SU-DHL-6 (cell line): Measurements from ENCODE around the gene CRTC3.

ENCODE experiments used
- H2AFZ ChIP-seq: fragments of 200-600 bp; sonication (generic); 2 replicates; pipeline ENCODE4 v1.6.1; 2014; ENCODE audit warnings: low read depth, mild to moderate bottlenecking, moderate library complexity, mixed read lengths, antibody characterized with exemption, low read length; ENCODE audit not compliant: severe bottlenecking
- H3F3A ChIP-seq: fragments of 200-600 bp; shearing (Covaris generic); 2 replicates; pipeline ENCODE4 v1.6.0; 2016; ENCODE audit warnings: antibody characterized with exemption, mild to moderate bottlenecking; ENCODE audit not compliant: insufficient read depth
- H3K27ac ChIP-seq: fragments of 200-600 bp; sonication (generic); 2 replicates; pipeline ENCODE4 v1.5.1; 2016; ENCODE audit warnings: low read depth, mild to moderate bottlenecking, low read length, moderate library complexity, mixed read lengths
- H3K27me3 ChIP-seq: fragments of 200-600 bp; sonication (generic), shearing (Covaris generic); 2 replicates; pipeline ENCODE4 v1.6.0; 2014; ENCODE audit warnings: mild to moderate bottlenecking, low read length
- H3K36me3 ChIP-seq: fragments of 200-600 bp; sonication (generic); 2 replicates; pipeline ENCODE4 v1.6.1; 2014; ENCODE audit warnings: mild to moderate bottlenecking, low read length, mixed read lengths
- H3K4me2 ChIP-seq: fragments of 300-600, 200-600 bp; shearing (Covaris generic), sonication (generic); 2 replicates; pipeline ENCODE4 v1.6.0; 2014; ENCODE audit warnings: low read length, low read depth, mild to moderate bottlenecking; ENCODE audit not compliant: poor library complexity, severe bottlenecking
- H3K4me3 ChIP-seq: fragments of 200-600 bp; sonication (generic); 2 replicates; pipeline ENCODE4 v1.5.1; 2014; ENCODE audit warnings: antibody characterized with exemption, low read length, mild to moderate bottlenecking, mixed read lengths; ENCODE audit not compliant: insufficient read depth, poor library complexity, severe bottlenecking
- H3K79me2 ChIP-seq: fragments of 200-600 bp; sonication (generic); 2 replicates; pipeline ENCODE4 v1.6.1; 2014; ENCODE audit warnings: mild to moderate bottlenecking, low read length, moderate library complexity; ENCODE audit not compliant: insufficient read depth
- H3K9ac ChIP-seq: fragments of 200-600 bp; sonication (generic); 2 replicates; pipeline ENCODE4 v1.7.0; 2014; ENCODE audit warnings: mild to moderate bottlenecking, low read length
- H3K9me2 ChIP-seq: fragments of 200-600 bp; sonication (generic); replicated peaks from 2 replicates; pipeline ENCODE4 v1.6.1; 2014; ENCODE audit warnings: low read length; ENCODE audit not compliant: insufficient read depth
- H3K9me3 ChIP-seq: fragments of 200-600 bp; sonication (generic); 2 replicates; pipeline ENCODE4 v1.6.1; 2014; ENCODE audit warnings: low read length, mixed read lengths; ENCODE audit not compliant: insufficient read depth
- H4K20me1 ChIP-seq: fragments of 200-600 bp; sonication (generic); 2 replicates; pipeline ENCODE4 v1.6.1; 2014; ENCODE audit warnings: low read depth, mild to moderate bottlenecking, antibody characterized with exemption, low read length, moderate library complexity, mixed read lengths
- EZH2phosphoT487 ChIP-seq: fragments of 200-600 bp; sonication (generic), shearing (Covaris generic); conservative IDR thresholded peaks from 2 replicates; pipeline ENCODE4 v1.6.1; 2018; ENCODE audit warnings: mild to moderate bottlenecking, antibody characterized with exemption, low read length, moderate library complexity, mixed read lengths
- TF ChIP-seq, protein P1 (sequence below): fragments of 200-600 bp; sonication (generic); IDR thresholded peaks from one replicate; pipeline ENCODE4 v1.5.1; 2017; ENCODE audit warnings: antibody characterized with exemption, mild to moderate bottlenecking, low read length, moderate library complexity; ENCODE audit not compliant: insufficient read depth, poor library complexity, severe bottlenecking

CRTC3 gene

DNA sequence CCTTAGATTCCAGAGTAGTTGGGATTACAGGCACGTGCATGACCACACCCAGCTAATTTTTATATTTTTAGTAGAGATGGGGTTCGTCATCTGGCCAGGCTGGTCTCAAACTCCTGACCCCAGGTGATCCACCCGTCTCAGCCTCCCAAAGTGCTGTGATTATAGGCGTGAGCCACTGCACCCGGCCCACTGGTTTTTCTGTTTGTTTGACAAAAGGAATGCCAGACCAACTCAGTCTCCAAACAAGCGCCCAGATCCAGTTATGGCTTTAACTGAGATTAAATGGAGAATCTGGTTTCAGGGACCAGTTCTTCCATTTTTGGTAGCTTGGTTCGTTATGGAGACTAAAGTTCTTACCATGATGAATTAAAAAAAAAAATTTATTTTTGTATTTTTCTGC, 50.8 kb downstream of the CRTC3 start:
- Histone ChIP-seq H3K27me3 (no peaks in the 10 kb centered on the region), H3K79me2 (no peaks in the 10 kb centered on the region), H2AFZ (no peak overlapping the region), H3K36me3 (no peaks in the 10 kb centered on the region), H4K20me1 (no peaks in the 10 kb centered on the region), H3K4me2 (no peak overlapping the region), H3K4me3 (no peak overlapping the region), H3K9ac (no peak overlapping the region), H3F3A (no peaks in the 10 kb centered on the region), H3K9me3 (no peaks in the 10 kb centered on the region), H3K9me2 (no peaks in the 10 kb centered on the region), H3K27ac (no peak overlapping the region)
- TF ChIP-seq, protein P1, sequence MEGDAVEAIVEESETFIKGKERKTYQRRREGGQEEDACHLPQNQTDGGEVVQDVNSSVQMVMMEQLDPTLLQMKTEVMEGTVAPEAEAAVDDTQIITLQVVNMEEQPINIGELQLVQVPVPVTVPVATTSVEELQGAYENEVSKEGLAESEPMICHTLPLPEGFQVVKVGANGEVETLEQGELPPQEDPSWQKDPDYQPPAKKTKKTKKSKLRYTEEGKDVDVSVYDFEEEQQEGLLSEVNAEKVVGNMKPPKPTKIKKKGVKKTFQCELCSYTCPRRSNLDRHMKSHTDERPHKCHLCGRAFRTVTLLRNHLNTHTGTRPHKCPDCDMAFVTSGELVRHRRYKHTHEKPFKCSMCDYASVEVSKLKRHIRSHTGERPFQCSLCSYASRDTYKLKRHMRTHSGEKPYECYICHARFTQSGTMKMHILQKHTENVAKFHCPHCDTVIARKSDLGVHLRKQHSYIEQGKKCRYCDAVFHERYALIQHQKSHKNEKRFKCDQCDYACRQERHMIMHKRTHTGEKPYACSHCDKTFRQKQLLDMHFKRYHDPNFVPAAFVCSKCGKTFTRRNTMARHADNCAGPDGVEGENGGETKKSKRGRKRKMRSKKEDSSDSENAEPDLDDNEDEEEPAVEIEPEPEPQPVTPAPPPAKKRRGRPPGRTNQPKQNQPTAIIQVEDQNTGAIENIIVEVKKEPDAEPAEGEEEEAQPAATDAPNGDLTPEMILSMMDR: no peak
- no peak for TF ChIP-seq EZH2phosphoT487

DNA sequence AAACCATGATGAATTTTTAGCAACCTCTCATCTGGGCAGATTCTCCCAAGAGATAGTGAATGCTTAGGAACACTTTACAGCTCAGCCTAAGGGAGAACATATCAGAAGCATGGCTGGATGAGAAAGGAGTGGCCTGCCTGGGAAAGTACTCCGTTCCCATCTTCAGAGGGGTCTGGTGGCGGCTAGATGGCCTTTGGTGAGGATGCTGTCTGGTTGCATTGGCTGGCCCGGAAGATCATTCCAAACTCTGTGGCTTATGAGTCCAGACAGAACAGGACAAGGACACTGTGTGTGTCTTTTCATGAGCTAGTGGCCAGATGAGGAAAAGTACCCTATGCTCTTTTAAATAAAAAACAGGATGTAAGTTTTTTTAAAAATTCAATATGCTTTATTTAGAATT, 51.2 kb downstream of the CRTC3 start:
- no peak overlapping the region for H3K27ac ChIP-seq
- no peaks in the 10 kb centered on the region for H3K27me3 ChIP-seq
- H4K20me1 ChIP-seq: no peaks in the 10 kb centered on the region
- H3K9me2 ChIP-seq: no peaks in the 10 kb centered on the region
- H3K36me3 ChIP-seq: no peaks in the 10 kb centered on the region
- H3K79me2 ChIP-seq: no peaks in the 10 kb centered on the region
- H3K4me3 ChIP-seq: no peak overlapping the region
- H3K9ac ChIP-seq: no peak overlapping the region
- H3K4me2 ChIP-seq: no peak overlapping the region
- H2AFZ ChIP-seq: no peak overlapping the region
- TF ChIP-seq, protein P1: no peak
- no peak for TF ChIP-seq EZH2phosphoT487
- no peaks in the 10 kb centered on the region for H3F3A ChIP-seq
- no peaks in the 10 kb centered on the region for H3K9me3 ChIP-seq

DNA sequence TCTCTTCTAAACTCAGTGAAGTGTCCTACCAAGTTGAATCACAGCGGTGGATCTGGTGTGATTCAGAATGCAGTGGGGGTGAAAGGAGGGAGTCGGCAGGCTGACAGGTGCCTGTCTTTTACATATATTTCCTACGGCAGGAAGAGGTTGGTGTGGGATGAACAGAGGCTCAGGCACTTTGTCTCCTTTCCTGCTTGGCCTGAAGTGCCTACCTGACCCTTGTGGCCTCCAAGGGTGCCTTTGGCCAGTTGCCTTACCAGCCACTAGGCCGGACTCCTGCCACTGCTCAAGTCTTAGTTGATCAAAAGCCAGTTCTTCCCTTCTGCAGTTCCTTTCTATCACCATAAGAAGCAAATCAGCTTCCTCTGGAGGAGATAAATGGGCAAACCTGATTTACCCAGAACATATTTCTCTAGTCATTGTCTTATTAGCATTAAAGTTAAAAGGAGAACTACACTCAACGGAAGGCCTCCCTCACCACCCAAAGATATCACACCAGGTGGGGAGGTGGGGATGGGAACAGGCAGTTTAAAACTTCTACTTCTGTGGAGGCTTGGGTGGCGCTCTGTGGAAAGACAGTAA, 52.1 kb downstream of the CRTC3 start:
- Histone ChIP-seq H3K4me3 (no peak overlapping the region), H3K9ac (no peak overlapping the region), H2AFZ (no peak overlapping the region)

More for the DNA sequence above, 52.1 kb downstream of the CRTC3 start:
- Histone ChIP-seq H3K27ac (no peak overlapping the region), H3K9me3 (no peaks in the 10 kb centered on the region), H3K27me3 (no peaks in the 10 kb centered on the region), H4K20me1 (no peaks in the 10 kb centered on the region), H3K79me2 (no peaks in the 10 kb centered on the region), H3K9me2 (no peaks in the 10 kb centered on the region), H3F3A (no peaks in the 10 kb centered on the region), H3K4me2 (no peak overlapping the region), H3K36me3 (no peaks in the 10 kb centered on the region)
- TF ChIP-seq, protein P1: no peak
- no peak for TF ChIP-seq EZH2phosphoT487
